DMS114 treated with DMSO at 0.1 percent for 48 hours (cell line): Measurements from ENCODE around the gene DUSP22.
"Not testable (repeated sequence)": the region's sequence is repeated elsewhere in the genome, so short reads cannot be mapped to it uniquely, and the experiment has no call there.

Experiments used
- DNase-seq: peaks from one replicate; lab custom pipeline; 2025; ENCODE audit not compliant: unreplicated experiment; lab: John Stamatoyannopoulos, UW

DUSP22 gene

DNA sequence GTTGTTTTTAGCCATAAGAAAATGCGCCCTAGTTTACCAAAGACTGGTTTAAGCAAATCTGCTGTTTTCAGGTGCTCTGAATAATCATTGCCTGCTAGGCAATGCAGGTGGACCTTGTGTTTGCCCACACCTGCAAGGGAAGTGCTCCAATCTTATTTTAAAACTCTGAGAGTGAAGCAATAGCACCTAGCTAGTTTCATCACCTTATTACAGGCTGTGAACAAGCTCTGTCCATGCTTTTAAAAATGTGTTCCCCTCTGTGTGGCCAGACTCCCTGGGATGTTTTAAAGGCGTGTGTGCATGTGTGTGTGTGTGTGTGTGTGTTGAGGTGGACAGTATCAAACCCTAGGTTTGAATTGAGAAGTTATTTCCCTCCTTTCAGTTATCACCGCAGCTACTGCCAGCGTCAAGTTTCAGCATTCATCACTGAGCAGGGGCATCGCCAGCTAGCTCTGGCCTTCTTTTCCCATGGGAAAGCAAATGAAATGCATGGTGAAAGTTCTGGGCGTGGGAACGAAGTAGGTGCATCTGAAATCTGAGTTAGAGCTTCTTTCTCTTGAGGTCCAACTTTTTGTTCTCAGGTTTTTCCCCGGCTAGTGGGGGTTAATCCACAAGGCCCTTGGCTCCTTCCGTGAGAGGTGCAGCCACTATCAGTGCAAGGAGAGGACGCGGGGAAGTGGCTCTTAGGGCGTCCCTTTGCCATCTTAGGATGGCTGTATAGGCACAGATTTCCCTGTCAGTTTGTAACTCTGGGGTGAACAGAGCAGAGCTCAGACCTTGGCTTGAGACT, 30.8 kb downstream of the DUSP22 start:
- DNase-seq = no peak

DNA sequence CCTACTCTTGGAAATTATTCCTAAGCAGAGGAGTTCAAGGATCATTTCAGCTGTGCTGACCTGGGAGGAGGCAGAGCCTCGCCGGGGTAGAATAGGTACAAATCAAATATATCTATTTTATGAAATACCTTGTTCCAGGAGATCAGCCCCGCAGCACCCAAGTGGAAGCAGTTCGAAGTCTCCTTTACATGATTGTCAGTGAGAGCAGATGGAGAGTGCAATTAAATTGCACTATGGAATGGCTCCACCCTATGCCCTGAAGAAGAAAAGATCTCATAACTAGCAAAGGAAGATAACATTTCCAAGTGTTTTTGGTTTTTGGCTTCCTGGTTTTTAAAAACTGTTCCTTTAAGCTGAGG, 31.4 kb downstream of the DUSP22 start:
- no peak for DNase-seq

DNA sequence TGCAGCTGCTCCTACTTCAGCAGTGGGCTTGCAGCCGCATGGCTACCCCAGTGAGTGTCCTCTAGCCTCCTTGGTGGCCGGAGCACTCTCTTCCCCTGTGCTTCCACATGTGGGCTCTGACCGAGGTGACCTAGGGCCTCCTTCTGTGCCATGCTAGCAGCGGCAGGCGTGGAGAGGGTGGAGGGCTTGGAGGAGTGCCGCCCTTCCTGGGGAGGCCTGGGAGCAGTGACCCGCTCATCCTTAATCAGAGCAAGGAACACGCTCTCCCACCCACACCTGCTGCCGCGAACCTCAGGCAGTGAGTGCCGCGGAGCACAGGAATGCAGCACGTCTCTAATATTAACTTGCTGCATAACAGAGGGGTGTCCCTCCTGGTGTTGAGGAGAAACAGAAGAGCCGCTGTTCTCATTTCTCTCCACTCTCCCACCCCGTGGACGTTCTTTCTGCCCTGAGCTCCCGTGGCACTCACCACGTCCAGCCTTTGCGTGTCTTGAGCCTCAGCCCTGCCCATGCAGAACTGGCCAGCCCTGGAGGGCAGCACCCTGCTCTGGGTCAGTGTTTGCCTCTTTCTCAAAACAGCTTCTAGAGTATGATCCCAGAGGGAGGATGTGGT, 31.9 kb downstream of the DUSP22 start:
- DNase-seq = no peak

DNA sequence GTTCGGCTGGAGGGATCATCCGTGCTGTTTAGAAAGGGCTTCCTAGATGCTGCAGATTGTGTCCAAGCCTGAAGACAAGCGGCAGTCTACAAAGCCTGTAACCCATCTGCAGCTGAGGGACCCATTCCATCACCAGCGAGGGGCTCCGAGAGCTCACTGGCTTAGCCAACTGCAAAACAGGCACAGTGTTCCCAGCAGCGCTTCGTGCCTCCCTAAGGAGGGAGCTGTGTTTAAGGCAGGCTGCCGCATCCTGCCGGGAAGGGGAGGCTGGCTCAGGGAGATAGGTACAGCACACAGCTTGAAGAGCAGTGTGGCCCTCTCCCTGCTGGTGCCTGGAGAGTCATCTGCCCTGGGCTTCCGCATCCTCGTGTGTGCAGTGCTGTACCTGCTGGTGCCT, 32.4 kb downstream of the DUSP22 start:
- DNase-seq = no peak

DNA sequence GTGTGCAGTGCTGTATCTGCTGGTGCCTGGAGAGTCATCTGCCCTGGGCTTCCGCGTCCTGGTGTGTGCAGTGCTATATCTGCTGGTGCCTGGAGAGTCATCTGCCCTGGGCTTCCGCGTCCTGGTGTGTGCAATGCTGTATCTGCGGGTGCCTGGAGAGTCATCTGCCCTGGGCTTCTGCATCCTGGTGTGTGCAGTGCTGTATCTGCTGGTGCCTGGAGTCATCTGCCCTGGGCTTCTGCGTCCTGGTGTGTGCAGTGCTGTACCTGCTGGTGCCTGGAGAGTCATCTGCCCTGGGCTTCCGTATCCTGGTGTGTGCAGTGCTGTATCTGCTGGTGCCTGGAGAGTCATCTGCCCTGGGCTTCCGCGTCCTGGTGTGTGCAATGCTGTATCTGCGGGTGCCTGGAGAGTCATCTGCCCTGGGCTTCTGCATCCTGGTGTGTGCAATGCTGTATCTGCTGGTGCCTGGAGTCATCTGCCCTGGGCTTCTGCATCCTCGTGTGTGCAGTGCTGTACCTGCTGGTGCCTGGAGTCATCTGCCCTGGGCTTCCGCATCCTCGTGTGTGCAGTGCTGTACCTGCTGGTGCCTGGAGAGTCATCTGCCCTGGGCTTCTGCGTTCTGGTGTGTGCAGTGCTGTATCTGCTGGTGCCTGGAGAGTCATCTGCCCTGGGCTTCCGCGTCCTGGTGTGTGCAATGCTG, 33.0 kb downstream of the DUSP22 start:
- not testable (repeated sequence) for DNase-seq

DNA sequence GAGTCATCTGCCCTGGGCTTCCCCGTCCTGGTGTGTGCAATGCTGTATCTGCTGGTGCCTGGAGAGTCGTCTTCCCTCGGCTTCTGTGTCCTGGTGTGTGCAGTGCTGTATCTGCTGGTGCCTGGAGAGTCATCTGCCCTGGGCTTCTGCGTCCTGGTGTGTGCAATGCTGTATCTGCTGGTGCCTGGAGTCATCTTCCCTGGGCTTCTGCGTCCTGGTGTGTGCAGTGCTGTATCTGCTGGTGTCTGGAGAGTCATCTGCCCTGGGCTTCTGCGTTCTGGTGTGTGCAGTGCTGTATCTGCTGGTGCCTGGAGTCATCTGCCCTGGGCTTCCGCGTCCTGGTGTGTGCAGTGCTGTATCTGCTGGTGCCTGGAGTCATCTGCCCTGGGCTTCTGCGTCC, 33.8 kb downstream of the DUSP22 start:
- DNase-seq = not testable (repeated sequence)

DNA sequence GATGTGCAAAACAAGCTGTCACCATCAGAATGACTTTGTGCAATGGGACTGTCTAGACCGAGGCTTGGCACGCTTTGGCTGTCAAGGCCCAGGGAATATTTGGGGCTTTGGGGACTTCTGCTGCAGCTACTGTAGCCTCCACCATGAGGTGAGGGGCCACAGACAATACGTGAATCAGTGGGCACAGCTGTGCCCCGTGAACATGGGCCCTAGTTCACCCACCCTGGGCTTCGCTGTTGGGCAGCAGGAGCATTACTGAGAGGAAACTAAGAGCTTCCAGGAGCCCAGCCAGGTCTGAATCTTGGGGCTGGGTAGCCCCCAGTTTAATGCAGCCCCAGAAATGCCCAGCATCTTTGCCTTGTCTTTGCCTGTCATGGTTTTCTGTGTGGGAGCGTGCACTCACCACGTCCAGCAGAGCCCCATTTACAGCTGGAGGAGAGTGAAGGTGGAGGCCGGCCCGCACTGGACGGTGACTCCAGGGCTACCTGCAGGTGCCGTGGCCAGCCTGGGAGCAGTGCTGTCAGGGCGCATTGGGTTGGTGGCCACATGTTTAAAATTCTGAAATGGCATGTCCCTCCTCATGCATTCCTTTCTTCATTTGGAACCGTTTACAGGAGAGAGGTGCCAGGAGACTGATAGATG, 34.7 kb downstream of the DUSP22 start:
- no peak for DNase-seq

DNA sequence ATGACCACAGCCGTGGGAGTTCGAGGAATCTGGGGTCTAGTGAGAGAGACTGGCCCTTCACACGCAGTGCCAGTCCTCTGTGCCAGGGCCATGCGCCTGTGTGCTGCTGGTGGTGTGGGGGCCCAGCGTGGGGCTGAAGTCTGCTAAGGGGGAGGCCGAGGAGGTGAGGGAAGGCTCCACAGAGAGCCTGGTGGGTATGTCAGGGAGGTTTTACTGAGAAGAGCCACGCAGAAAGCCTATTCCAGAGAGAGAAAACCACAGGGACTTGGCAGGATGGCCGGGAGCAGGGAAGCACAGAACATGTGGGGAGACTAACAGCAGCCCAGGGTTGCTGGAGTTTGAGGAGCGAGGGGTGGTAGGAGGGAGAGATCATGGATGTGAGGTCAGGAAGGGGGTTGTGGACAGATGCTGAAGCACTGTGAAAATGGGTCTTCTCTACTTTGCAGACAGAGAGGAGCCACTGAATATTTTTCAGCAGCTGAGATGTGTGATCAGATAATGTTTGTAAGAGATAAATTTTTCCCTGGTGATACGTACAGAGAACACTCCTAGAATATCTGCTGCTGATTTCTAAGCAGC, 35.3 kb downstream of the DUSP22 start:
- no peak for DNase-seq

DNA sequence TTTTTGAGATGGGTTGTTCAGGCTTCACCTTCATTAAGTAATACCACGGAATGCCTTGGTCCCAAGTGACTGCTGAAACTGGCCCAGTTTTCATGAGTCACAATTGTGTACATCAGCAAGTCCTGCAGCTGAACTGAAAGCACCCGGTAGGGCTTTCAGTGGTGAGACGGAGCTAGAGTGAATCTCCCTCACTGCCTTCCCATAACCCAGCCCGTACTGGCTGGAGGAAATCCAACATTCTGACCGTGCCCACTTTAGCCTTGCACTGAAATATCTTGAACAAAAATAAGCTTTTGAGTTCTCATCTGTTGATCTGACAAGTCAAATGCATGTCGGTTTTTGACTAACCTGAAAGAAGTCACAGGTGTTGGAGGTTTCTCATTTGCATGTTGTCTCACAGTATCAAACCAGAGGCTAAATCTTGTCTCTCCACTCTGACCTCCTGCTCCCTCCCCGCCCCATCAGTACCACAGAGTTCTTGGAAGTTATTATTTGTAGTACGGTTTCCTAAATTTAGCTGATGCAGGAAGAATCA, 35.9 kb downstream of the DUSP22 start:
- DNase-seq = no peak

DNA sequence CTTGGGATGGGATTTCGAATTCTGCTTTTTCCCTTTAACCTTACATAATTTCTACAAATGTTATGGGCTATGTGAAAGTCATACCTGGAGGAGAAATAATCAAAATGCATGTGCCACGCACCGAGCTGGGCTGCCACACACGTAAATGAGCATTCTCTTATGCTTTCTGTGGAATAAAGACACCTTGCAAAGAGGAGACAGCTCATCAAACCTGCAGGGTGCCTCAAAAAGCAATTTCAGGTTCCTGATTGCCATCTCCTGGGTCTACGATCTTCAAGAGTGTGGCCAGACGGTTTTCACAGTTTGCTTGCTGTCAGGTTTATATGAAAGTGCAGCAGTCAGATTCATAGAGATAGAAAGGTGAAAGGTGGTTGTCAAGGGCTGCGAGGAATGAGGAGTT, 36.6 kb downstream of the DUSP22 start:
- no peak for DNase-seq

DNA sequence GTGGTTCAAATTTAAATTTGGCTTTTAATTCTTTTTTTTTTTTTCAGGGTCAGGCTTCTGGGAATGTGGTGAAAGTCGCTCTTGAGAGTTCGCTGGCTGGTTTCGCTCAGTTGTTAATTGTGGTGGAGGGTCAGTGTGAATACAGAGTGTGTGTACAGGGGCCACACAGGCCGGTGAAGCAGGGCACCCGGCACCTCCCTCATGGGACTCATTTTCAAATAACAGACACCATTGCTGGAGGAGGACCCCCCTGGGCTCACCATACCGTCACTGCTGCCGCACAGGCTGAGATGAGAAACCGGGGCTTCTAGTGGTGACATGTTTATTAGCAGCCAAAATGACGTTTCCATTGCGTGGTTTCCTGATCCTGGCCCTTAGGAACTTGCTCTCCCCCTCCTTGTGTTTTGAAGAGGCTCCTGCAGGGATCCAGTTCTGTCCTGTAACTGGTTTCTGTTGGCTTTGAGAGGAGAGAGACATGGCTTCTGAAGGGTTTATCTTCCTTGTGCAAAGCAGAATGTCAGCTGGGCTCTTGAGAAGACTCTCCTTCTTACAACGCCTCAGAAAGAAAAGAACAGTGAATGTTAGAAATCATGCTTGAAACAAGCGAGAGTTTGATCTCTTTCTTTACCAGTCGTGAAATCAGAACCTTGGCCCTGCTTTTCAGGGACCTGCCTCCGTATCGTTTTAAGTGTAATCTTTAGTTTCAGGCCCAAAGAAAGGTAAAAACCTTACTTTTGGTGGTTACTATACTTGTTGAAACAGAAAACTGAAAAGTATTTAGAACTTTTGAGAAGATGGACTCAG, 37.8 kb downstream of the DUSP22 start:
- no peak for DNase-seq

DNA sequence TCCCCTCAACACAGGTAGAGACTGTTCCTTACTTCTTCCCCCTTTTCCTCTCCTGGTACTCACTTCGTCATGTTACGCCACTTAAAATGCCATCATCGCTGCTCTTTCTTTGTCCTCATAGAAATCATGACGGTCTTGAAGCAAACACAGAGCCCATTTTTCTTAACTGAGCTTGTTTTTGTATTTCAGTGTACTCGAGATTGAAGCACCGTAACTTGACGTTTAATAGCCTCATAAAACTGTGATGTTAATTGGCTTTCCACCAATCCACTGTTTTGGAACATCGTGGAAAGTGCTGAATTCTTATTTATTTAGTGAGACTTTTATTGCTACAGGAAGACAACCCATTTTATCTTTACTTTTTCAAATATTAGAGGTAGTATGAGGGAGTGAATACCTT, 38.7 kb downstream of the DUSP22 start:
- no peak for DNase-seq

DNA sequence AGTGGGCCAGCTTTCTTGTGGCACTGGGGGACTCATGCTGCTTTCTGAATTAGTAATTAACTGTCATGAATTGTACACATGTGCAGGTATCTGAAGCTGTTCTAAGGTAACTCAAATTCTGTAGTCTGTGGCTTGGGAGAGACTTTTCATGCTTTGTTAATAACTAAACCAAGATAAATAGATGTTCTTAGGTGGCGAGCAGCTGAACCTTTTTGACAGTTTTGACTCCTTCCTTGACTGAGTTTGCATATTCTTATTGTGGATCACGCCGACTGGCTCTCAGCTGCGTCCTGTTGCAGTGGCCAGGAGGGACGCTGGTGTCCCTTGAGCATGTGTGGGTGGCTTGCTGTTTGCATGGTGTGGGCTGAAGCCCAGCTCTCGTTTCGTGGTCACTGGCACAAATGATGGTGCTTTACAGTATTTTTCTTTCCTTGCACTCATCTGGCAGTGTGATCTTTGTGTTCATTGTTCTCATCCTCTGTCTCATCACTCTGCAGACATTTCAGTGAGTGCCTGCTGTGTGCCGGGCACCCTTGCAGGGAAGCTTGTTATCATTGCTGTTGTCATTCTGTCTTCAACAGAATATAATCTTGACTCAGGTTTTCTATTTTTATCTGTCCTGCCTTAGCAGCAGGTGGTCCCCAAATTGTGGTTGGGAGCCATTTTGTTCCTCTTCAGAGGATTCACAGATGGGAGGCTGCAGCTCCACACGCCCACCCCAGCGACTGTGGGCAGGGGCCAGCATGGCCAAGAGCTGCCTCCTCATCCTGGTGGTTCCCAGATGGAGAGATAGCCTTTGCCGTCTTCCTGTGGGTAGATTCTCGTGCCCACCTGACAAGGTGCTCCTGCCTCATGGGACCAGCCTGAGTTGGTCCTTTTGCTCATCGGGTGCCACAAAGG, 39.6 kb downstream of the DUSP22 start:
- no peak for DNase-seq

DNA sequence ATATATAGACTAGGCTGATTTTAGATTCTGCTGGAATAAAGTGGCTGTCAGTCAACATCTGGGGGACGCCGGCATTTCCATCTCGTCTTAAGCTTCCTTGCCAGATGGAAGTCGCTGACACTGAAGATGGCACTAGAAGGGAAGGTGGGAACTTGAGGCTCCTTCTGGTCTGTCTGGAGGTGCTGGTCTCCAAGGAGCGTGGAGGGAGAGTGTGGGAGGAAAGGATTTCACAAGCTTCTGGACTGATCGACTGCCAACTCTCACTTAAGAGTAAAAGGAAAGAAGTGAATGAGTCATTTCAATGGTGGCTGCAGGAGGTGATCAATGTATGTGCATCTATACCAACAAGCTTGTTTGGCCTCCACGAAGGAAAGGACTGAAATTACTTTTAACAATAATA, 40.4 kb downstream of the DUSP22 start:
- no peak for DNase-seq

DNA sequence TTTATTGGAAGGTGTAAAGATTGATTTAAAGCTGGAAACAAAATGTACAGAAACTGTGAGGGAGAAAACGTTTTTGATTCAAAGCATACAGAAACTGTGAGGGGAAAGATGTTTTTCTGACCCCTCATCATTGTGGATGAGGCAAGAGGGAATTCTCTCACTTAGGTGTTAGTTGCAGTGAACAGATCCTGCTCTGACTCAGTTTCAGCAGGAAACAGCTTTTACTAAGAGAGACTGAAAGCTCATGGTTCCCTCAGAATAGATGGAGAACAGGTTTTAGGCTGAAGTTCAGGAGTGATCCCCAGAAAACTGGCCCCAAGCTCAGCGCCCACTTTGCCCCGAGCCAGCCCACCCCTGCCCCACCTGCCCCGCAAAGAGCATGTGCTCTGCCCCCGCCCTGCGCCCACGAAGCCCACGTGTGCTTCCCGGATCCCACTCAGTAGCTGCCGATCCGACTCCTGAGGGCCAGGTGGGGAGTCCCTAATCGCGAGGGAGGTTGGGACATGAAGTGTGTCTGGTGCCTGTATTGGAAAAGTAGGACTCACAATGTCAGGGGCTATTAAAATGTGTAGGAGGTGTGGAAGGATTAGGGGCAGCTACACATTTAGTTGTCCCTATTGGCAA, 41.2 kb downstream of the DUSP22 start:
- no peak for DNase-seq

DNA sequence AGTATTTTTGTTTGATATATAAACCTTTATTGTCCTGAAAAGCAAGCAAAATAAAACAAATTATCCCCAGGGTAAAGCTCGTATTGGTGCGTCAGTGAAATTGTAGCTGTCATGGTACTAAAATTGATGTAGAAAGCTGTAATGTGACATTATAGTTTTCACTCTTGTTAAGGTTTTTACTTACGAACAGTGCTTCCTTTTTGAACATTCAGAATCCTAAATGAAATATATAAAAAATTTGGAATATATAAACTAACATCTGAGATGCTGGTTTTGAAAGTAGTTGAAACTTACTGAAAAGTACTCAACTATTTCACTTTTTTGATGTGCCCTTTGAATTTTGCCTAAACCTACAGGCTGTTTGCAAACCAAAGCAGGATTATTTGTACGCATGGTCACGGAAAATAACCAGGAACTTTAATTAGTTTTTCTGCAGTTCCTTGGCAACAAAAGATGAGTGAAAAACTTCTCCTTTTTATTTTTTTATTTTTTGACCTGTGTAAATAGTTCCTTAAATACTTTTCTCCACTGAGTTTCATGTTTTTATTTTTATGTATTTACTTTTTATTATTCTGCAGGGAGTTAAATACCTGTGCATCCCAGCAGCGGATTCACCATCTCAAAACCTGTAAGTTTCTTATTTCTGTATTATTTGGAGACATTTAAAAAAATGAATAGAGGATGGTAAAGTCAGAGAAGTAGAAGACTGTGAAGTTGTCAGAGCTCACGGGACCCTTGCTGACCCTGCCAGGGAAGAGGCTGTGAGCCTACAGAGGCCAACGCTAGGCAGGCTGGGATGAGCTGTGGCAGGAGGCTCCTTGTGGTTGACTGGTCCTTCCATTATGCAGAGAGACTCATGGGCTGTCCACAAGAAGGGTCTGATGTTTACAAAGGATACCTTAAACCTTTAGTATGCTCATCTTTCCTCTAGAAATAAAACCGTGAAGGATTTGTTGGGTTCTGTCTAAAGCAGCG, 42.5 kb downstream of the DUSP22 start:
- no peak for DNase-seq

DNA sequence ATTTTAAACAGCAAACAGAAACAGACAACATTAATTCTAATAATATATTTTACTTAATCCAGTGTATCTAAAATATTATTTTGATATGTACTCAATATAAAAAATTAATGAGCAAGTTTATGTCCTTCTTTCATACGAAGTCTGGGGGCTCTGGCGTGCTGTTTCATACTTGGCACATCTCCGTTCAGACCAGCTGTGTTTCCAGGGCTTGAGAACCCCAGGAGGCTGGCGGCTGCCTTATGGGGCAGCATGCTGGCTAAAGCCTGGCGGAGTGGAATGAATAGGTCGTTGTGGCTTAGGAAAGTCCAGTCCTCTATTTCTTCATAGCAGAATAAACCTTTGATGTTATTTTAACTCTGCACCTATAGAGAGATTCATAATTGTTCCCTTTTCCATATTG, 43.3 kb downstream of the DUSP22 start:
- no peak for DNase-seq
